HEK293 (cell line): ENCODE results near the gene MISP.

Experiments
- BCL11A ChIP-seq: fragments of 450-650 bp; formaldehyde crosslinking; IDR thresholded peaks from 2 replicates; pipeline ENCODE4 v1.5.1; 2016; ENCODE audit warnings: low read depth, missing biosample characterization, missing genetic modification characterization
- CTCF ChIP-seq: fragments of 450-650 bp; formaldehyde crosslinking; IDR thresholded peaks from 2 replicates; pipeline ENCODE4 v1.5.1; 2016; ENCODE audit warnings: missing biosample characterization, missing genetic modification characterization
- HOXD13 ChIP-seq: sonication (generic); formaldehyde crosslinking; IDR thresholded peaks from 2 replicates; pipeline ENCODE4 v1.8.0; 2022; ENCODE audit warnings: missing genetic modification reagents, borderline replicate concordance
- OVOL3 ChIP-seq: fragments of 450-650 bp; formaldehyde crosslinking; IDR thresholded peaks from 2 replicates; pipeline ENCODE4 v1.5.1; 2016; ENCODE audit warnings: missing biosample characterization, missing genetic modification characterization
- SP2 ChIP-seq: fragments of 450-650 bp; formaldehyde crosslinking; IDR thresholded peaks from 2 replicates; pipeline ENCODE4 v1.5.1; 2016; ENCODE audit warnings: missing biosample characterization, missing genetic modification characterization
- ZBTB26 ChIP-seq: fragments of 450-650 bp; formaldehyde crosslinking; optimal IDR thresholded peaks from 2 replicates; pipeline ENCODE3; 2016; ENCODE audit warnings: missing biosample characterization, mild to moderate bottlenecking, missing genetic modification characterization
- ZBTB7A ChIP-seq: fragments of 450-650 bp; formaldehyde crosslinking; IDR thresholded peaks from 2 replicates; pipeline ENCODE4 v1.5.1; 2016; ENCODE audit warnings: low read depth, missing biosample characterization, missing genetic modification characterization
- ZNF114 ChIP-seq: fragments of 450-650 bp; formaldehyde crosslinking; IDR thresholded peaks from 2 replicates; pipeline ENCODE4 v1.5.0; 2017; ENCODE audit warnings: missing biosample characterization, missing genetic modification characterization
- ZNF274 ChIP-seq, 2 experiments: fragments of 200-500 bp in 1 of 2; fragments of 450-650 bp in 1 of 2; sonication (Bioruptor generic) in 1 of 2; formaldehyde crosslinking in 1 of 2; IDR thresholded peaks; 2 replicates each; pipeline versions ENCODE4 v1.5.1 to v1.6.1; 2014 to 2016; ENCODE audit warnings: borderline replicate concordance in 1 of 2, inconsistent platforms in 1 of 2, low read length in 1 of 2, missing biosample characterization in 1 of 2, missing genetic modification characterization in 1 of 2
- ZNF37A ChIP-seq: fragments of 450-650 bp; IDR thresholded peaks from 2 replicates; pipeline ENCODE4 v1.5.1; 2018; ENCODE audit warnings: missing biosample characterization, missing genetic modification characterization
- ZNF510 ChIP-seq: fragments of 450-650 bp; formaldehyde crosslinking; IDR thresholded peaks from 2 replicates; pipeline ENCODE4 v1.5.1; 2018; ENCODE audit warnings: mild to moderate bottlenecking, missing genetic modification characterization, missing biosample characterization; ENCODE audit not compliant: insufficient replicate concordance
- ZNF585B ChIP-seq: fragments of 450-650 bp; formaldehyde crosslinking; IDR thresholded peaks from 2 replicates; pipeline ENCODE4 v1.5.1; 2016; ENCODE audit warnings: missing biosample characterization, missing genetic modification characterization
- ZNF626 ChIP-seq: fragments of 450-650 bp; sonication (Bioruptor Pico); formaldehyde crosslinking; IDR thresholded peaks from 2 replicates; pipeline ENCODE4 v1.5.1; 2018; ENCODE audit warnings: missing biosample characterization, missing genetic modification characterization, inconsistent platforms
- ZNF785 ChIP-seq: fragments of 450-650 bp; formaldehyde crosslinking; IDR thresholded peaks from 2 replicates; pipeline ENCODE4 v1.5.1; 2016; ENCODE audit warnings: missing biosample characterization, missing genetic modification characterization

- TF ChIP-seq CTCF (no peak), HOXD13 (CRISPR knock-in tag) (no peak), ZNF510 (tag by site-specific recombination) (no peak), ZBTB26 (tag by site-specific recombination) (no peak), ZNF626 (tag by site-specific recombination) (no peak), ZNF274 (IDR thresholded peaks at IDR 0.05; ENCODE audit: low read length) (no peak), ZNF274 (tag by site-specific recombination; IDR thresholded peaks at IDR 0.05; ENCODE audit: borderline replicate concordance) (no peak), ZNF114 (no peak), ZNF585B (tag by site-specific recombination) (no peak), ZNF785 (tag by site-specific recombination) (no peak), SP2 (tag by site-specific recombination) (0 out of 2 replicates have a peak, but pooled peaks have one; percentile 5), ZBTB7A (no peak), OVOL3 (tag by site-specific recombination) (no peak), ZNF37A (tag by site-specific recombination) (no peak), BCL11A (tag by site-specific recombination) (no peak)
Measured at GRCh38 chr19:728011-728410, 22.9 kb upstream of the MISP start.
